Peyer's patch (tissue), 4 donors: Measurements from ENCODE around the gene KDR. TPM values are rescaled to one million over a fixed set of nuclear protein-coding genes. Genes with fewer than 3 reads are reported as not detected.

ENCODE experiments used
- DNase-seq, 3 donors: peaks; one replicate each; pipeline ENCODE4 v3.0.0-alpha.2; 2017 to 2019
- H3K27ac ChIP-seq, 4 donors: fragments of 200-600 bp; sonication (generic); one replicate each; pipeline ENCODE4 v1.5.1; 2016 to 2019
- H3K27me3 ChIP-seq, 2 donors: fragments of 200-600 bp; sonication (generic); one replicate each; pipeline ENCODE4 v1.5.1; 2019
- H3K36me3 ChIP-seq, 3 donors: fragments of 200-600 bp; sonication (generic); one replicate each; pipeline ENCODE4 v1.5.1; 2016 to 2019
- H3K4me1 ChIP-seq, 4 donors: fragments of 200-600 bp; sonication (generic); one replicate each; pipeline ENCODE4 v1.5.1; 2016 to 2019
- H3K4me3 ChIP-seq, 4 donors: fragments of 200-600 bp; sonication (generic); 1 replicate in 3 of 4; 2 replicates in 1 of 4; pipeline ENCODE4 v1.5.1; 2016 to 2019; ENCODE audit warnings: mild to moderate bottlenecking in 1 of 4
- H3K9me3 ChIP-seq, 4 donors: fragments of 200-600 bp; sonication (generic); one replicate each; pipeline ENCODE4 v1.5.1; 2016 to 2019; ENCODE audit warnings: mild to moderate bottlenecking in 1 of 4
- POLR2A ChIP-seq, 2 donors: fragments of 450-650 bp; IDR thresholded peaks; one replicate each; pipeline ENCODE4 v1.5.1; 2017; ENCODE audit warnings: antibody characterized with exemption in 2 of 2, mild to moderate bottlenecking in 2 of 2, moderate library complexity in 2 of 2
- total RNA-seq, 4 donors: library from RNA; depleted of rRNA; stranded (reverse); fragments of >200 nt; gene quantifications; one replicate each; pipeline ENCODE4 v1.1.0, GENCODE V29; 2016
- TF ChIP-seq, protein P1 (sequence below), 6 experiments: fragments of 450-650 bp in 4 of 6; fragments of 200-600 bp in 2 of 6; sonication (generic) in 1 of 6; IDR thresholded peaks; one replicate each; pipeline ENCODE4 v1.5.1; 2017 to 2019; ENCODE audit warnings: antibody characterized with exemption in 6 of 6, mild to moderate bottlenecking in 3 of 6, moderate library complexity in 1 of 6

Gene KDR
- total RNA-seq, 4 donors from 2014 or later = 5.2 to 24.8 (median 6.2) TPM

DNA sequence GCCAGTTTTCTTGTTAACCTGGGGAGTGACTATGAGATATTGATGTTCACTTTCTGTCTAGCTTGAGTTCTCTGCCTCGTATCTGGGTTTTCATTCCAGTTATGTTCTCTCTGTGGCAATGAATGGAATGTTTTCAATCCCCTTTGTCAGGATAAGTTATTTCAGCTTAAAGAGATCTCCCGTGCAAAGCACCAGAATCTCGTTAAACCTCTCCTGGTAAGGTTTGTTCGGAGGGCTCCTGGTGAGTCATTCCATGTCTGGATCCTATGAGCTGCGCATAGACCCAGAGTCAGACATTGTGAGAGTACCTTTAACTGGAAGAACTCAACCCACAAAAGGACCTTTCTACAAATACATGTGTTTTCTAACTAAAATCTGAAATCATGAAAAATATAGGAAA is 51.0 kb downstream of the KDR start:
- H3K4me3 ChIP-seq = no peak overlapping the region
- no peaks in the 10 kb centered on the region for H3K36me3 ChIP-seq
- no peaks in the 10 kb centered on the region for H3K4me1 ChIP-seq
- no peaks in the 10 kb centered on the region for H3K27me3 ChIP-seq
- no peaks in the 10 kb centered on the region for H3K9me3 ChIP-seq
- DNase-seq = no peak
- H3K27ac ChIP-seq = no peak overlapping the region
- TF ChIP-seq POLR2A (IDR thresholded peaks at IDR 0.05) = no peak
- TF ChIP-seq, protein P1, sequence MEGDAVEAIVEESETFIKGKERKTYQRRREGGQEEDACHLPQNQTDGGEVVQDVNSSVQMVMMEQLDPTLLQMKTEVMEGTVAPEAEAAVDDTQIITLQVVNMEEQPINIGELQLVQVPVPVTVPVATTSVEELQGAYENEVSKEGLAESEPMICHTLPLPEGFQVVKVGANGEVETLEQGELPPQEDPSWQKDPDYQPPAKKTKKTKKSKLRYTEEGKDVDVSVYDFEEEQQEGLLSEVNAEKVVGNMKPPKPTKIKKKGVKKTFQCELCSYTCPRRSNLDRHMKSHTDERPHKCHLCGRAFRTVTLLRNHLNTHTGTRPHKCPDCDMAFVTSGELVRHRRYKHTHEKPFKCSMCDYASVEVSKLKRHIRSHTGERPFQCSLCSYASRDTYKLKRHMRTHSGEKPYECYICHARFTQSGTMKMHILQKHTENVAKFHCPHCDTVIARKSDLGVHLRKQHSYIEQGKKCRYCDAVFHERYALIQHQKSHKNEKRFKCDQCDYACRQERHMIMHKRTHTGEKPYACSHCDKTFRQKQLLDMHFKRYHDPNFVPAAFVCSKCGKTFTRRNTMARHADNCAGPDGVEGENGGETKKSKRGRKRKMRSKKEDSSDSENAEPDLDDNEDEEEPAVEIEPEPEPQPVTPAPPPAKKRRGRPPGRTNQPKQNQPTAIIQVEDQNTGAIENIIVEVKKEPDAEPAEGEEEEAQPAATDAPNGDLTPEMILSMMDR (IDR thresholded peaks at IDR 0.05) = no peak

DNA sequence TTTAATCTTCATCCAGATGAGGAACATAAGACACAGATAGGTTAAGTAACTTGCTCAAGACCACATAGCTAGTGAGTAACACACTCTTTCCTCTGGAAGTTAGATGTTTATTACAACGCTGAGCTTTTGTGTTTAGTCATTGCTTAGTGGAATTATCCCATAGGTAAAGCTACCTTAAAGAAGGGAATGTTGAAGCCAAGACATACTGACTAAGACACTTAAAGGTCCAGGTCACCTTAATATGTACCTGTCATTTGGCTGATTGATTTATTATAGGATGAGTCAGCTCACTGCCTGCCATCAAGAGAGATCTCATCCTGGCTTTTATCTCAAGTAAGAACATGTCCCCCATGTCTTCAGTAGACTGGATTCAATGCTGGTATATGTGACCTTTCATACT is 53.4 kb downstream of the KDR start:
- no peaks in the 10 kb centered on the region for H3K36me3 ChIP-seq
- no peak overlapping the region for H3K27ac ChIP-seq
- no peaks in the 10 kb centered on the region for H3K4me1 ChIP-seq
- no peak overlapping the region for H3K4me3 ChIP-seq
- no peak for DNase-seq
- no peaks in the 10 kb centered on the region for H3K27me3 ChIP-seq
- H3K9me3 ChIP-seq = no peaks in the 10 kb centered on the region
- no peak for TF ChIP-seq POLR2A (IDR thresholded peaks at IDR 0.05)
- TF ChIP-seq, protein P1 (IDR thresholded peaks at IDR 0.05) = no peak

DNA sequence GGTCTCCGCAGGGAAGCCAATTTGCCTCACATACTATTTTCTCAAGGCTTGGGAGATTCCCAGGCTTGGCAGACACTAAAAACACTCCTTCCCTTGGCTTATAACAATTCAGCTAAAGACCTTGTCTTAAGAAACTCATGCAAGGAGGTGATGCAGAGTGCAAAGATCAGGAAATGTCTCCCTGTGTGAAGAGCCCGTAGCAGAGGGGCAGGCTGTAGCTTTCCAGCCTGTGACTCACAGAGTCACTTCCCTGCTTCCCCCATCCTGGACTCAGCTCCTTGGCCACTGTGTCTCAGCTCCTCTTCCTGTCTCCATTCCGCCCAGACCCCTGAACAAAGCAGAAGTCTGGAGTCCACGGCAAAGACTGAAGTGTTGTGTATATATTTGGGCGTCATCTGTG is 56.1 kb downstream of the KDR start:
- H3K4me3 ChIP-seq = no peak overlapping the region
- no peak for DNase-seq
- H3K4me1 ChIP-seq = no peaks in the 10 kb centered on the region
- H3K27me3 ChIP-seq = no peaks in the 10 kb centered on the region
- peak overlapping the region in 1 of 4 donors; percentile 17 for H3K27ac ChIP-seq
- no peak for TF ChIP-seq POLR2A (IDR thresholded peaks at IDR 0.05)
- TF ChIP-seq, protein P1 (IDR thresholded peaks at IDR 0.05) = no peak
- no peaks in the 10 kb centered on the region for H3K36me3 ChIP-seq
- H3K9me3 ChIP-seq = no peaks in the 10 kb centered on the region

DNA sequence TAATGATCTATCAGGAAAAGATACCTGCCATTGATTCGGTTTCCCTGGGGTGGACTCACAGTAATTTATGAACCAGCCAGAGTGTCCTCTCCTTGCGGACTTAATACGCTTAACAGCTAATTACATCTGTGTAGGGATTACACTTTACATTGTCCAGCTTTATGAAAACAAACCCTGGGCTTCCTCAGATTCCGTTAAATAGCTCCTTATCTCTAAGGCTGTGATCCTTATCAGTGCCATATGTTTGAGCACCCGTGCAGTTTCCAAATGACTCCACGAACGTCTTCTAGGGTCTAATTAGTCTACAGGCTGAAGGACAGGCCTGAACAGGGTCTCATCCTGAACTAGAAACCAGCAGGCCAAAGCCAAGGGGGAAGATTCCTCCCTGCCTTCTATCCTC is 56.9 kb downstream of the KDR start:
- Histone ChIP-seq H3K27ac (no peak overlapping the region), H3K4me3 (no peak overlapping the region), H3K4me1 (no peaks in the 10 kb centered on the region), H3K9me3 (no peaks in the 10 kb centered on the region), H3K27me3 (no peaks in the 10 kb centered on the region), H3K36me3 (no peaks in the 10 kb centered on the region)
- DNase-seq = no peak
- TF ChIP-seq, protein P1 (IDR thresholded peaks at IDR 0.05) = no peak

DNA sequence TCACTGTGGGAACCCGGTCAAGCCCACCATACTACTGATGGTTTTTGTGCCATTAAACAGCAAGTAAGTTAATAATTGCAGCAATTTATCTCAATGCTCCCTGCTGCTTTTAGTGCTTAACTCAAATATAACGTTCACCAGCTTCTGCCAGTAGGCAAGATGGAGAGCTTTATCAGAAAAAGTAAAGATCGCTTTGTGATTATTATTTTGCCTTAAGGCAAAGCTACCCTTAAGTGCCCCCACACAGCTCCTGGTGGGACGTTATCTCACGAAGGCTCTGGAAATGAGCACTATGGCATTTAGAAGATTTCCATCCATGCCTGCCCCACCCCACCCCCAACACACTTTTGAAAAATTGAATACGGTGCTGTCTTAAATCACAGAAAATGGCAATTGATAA is 59.4 kb downstream of the KDR start:
- Histone ChIP-seq H3K4me1 (no peaks in the 10 kb centered on the region), H3K36me3 (no peaks in the 10 kb centered on the region), H3K9me3 (no peaks in the 10 kb centered on the region), H3K27me3 (no peaks in the 10 kb centered on the region), H3K4me3 (no peak overlapping the region), H3K27ac (no peak overlapping the region)
- TF ChIP-seq POLR2A (IDR thresholded peaks at IDR 0.05) = no peak
- TF ChIP-seq, protein P1 (IDR thresholded peaks at IDR 0.05) = no peak
- DNase-seq = no peak

DNA sequence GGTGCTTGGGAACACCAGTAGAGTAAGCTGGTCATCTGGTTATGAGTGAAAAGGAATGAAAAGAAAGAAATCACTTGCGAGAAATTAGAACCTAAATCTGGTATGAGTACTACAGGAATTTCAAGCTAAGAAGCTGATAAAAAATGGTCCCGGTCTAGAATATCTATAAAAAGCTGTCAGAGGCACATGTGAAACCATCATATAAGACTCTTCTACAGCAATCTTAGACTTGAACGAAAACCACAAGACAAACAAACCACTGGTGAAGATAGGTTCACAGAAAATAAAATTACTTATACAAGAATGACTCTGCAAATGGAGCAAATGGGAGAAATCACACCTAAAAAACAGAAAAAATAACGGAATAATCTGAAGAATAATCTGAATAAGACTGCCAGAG is 69.9 kb downstream of the KDR start:
- Histone ChIP-seq H3K27me3 (no peaks in the 10 kb centered on the region), H3K4me3 (no peak overlapping the region), H3K36me3 (no peaks in the 10 kb centered on the region), H3K9me3 (no peaks in the 10 kb centered on the region), H3K4me1 (no peaks in the 10 kb centered on the region), H3K27ac (no peak overlapping the region)
- no peak for DNase-seq
- TF ChIP-seq POLR2A (IDR thresholded peaks at IDR 0.05) = no peak
- TF ChIP-seq, protein P1 (IDR thresholded peaks at IDR 0.05) = no peak
